GM18505 (cell line): ENCODE results near the gene TRMT1.
A peak's percentile ranks its signal among the peaks of the same experiment; 100 is the strongest.
"Not testable (repeated sequence)": the region's sequence is repeated elsewhere in the genome, so short reads cannot be mapped to it uniquely, and the experiment has no call there.

Source experiments
- ATAC-seq: cut with Tn5 transposase; IDR thresholded peaks from one replicate; pipeline ENCODE4 v1.9.1; 2021; ENCODE audit not compliant: unreplicated experiment
- POLR2A ChIP-seq: IDR thresholded peaks from 4 replicates; pipeline ENCODE4 v1.6.1; 2011; ENCODE audit warnings: borderline replicate concordance; ENCODE audit not compliant: insufficient read depth, insufficient read length; ENCODE audit errors: extremely low read depth

The TRMT1 gene

GRCh38 chr19:13116282-13117175 is at the start of gene TRMT1:
TRMT1 (minus strand) TSS chr19:13116740; CDS start chr19:13116399, 341 bp downstream.
- peak; percentile 55 for TF ChIP-seq POLR2A
- peak; percentile 41 for ATAC-seq

GRCh38 chr19:13166151-13166550 is 49.6 kb upstream of the TRMT1 start:
- not testable (repeated sequence) for ATAC-seq

DNA sequence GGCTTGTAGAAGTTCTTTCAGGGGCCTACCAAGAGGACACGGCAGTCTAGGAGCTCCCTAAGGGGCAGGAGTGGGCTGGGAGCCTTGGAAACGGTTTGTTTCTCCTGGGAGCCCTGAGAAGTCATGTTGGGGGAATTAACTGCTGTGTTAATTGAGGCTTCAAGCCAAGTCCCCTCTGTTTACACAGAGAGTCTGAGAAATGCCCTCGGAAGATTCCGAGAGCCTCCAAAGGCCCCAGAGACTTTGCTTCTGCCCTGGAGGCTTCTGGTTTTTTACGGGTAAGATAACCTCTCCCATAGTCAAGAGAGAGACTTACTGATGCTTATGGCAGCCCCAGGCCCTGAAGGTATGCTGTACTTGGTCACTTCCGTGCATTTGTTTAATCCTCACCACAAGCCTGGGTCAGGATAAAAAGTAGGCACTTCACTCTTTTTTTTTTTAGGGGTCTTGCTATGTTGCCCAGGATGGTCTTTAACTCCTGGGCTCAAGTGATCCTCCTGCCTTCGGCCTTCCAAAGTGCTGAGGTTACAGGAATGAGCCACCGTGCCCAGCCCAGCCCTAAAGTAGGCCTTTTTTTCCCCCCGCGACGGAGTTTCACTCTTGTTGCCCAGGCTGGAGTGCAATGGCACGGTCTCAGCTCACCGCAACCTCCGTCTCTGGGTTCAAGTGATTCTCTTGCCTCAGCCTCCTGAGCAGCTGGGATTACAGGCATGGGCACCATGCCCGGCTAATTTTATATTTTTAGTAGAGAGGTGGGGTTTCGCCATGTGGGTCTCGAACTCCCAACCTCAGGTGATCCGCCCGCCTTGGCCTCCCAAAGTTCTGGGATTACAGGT is 48.8 kb upstream of the TRMT1 start:
- ATAC-seq, result no peak
- no peak for TF ChIP-seq POLR2A

- ATAC-seq, result no peak
- TF ChIP-seq POLR2A, result no peak
These were observed 48.0 kb upstream of the TRMT1 start for GRCh38 chr19:13164343-13165161.

DNA sequence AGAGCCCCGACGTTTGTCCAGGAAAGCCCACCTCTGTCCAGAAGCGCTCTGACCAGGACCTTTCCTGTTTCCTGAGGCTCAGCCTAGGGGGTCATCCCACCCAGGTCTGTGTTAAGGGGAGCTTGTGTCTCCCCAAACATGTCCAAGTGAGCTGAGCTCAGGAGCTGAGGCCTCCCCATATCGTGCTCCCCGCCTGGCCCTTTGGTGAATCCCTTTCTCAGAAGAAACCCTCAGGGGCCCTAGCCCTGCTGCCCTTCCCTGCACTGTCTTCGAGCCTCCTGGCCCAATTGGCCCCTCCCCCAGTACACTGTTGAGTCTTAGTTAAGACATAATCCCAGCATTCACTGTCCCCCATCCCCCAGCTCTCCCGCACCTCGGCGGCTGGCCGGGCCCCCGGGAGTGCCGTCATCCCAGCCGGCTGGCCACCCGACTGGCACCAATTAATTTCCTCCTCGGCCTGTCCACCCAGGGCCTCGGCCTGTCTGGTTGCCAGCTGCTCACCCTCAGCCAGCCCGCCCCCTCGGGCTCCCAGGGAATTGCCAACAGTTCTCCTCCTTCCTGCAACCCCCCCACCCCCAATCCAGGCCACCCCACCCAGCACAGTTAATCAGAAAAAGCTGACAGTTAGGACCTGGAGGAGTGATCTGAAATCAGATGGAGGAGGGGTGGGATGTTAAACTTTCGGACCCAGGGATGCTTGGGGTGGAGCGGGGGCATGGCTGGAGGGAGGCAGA is 47.2 kb upstream of the TRMT1 start:
- no peak for ATAC-seq
- TF ChIP-seq POLR2A, result no peak

DNA sequence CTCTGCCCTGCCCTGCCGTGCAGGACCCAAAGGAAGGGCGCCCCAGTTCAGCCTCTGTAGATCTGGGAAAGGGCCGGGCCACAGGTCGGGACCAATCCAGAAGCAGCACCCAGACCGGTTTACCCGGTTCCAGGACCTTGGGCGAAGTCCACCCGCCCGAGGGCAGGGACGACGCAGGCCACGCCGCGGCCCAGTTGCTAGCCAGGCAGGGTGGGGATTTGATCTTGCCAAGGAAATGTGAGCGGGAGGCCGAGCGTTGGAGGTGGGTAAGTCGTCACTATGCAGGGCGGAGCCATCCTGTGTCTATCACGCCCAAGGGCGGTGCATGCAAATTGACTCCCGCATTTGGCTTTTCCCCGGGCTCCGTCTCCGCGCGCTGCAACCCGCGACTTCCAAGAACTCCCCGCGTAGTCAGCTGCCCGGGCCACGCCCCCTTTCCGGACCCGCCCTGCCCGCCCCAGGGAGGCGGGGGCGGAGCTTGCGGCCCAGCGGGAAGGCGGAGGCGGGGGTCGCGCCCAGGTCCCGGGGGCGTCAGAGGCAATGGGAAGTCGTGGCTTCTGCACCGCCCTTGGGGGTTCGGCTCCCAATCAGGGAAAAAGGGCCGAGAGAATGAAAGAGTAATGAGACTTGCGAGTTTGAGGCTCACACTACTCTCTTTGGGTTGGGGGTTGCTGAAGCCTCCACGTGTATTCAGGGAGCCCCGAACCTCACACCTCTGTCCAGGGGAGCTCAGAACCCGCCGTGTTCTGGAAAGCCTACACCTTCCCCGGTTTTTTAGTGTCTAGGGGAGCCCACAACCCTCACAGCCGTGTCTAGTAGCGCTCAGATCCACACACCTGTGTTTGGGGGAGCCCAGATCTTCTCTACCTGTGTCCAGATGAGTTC is 46.4 kb upstream of the TRMT1 start:
- TF ChIP-seq POLR2A, result peak; percentile 69
- ATAC-seq, result peak; percentile 45

- ATAC-seq, result no peak
- no peak for TF ChIP-seq POLR2A
These were observed 44.0 kb upstream of the TRMT1 start for GRCh38 chr19:13160557-13160956.

DNA sequence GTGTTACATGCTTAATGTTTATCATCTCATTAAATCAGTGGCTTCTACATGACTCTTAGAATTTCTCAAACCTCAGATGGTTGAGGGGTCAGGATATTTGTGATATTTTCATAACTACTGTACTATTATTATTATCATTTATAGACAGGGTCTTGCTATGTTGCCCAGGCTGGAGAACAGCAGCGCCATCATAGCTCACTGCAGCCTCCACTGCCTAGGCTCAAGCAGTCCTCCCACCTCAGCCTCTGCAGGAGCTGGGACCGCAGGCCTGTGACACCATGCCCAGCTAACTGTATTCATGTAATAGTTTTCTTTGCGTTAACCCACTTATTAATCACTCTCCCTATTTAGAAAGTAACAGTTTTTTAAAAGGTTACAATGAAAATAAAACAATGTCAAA is 43.2 kb upstream of the TRMT1 start:
- no peak for TF ChIP-seq POLR2A
- ATAC-seq, result no peak

DNA sequence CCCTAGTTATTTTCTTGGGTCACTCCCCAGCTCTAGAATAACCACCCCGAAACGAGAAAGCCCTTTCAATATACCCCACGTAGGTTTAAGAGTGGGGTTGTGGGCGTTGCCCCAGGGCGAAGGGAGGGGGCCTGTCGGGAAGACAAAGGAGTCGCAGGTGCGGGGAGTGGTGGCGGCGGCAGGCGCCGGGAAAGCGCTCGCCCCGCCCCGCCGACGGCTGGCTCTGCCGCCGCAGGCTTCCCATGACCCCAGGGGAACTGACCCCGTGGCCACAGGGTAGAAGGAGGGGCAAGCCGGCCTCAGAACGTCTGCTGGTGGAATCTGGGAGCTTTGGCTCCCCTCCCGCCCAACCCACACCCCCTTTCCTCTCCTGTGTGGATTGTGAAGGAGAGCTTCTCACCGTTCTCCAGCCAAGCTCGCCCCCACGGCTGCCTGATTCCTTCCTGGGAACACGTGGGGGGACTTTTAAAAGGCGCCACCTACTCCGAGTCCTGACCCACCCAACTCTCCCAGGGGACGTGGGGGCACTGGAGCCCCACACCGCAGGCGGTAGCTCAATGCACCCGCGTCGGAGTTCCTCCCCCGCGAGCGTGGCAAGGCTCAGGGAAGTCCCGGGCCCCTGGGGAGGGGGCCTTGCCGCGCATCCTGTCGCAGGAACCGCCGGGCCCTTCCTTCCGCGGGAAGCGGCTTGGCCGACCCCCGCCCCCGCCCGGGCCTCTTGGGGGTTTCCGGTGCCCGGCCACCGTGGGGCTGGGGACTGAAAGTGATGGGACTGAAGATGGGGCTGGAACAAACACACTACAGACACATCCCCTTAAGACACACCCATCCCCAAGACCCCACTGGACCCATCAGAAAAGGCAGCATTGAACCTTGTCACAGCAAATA is 39.2 kb upstream of the TRMT1 start:
- no peak for ATAC-seq
- TF ChIP-seq POLR2A, result no peak

- peak; percentile 64 for TF ChIP-seq POLR2A
- ATAC-seq, result no peak
These were observed 38.5 kb upstream of the TRMT1 start for GRCh38 chr19:13154911-13155471.

GRCh38 chr19:13154241-13154778 is 37.8 kb upstream of the TRMT1 start:
- peak; percentile 55 for TF ChIP-seq POLR2A
- ATAC-seq, result no peak
